Activated CD8-positive, alpha-beta memory T cell treated with anti-CD3 and anti-CD28 coated beads for 36 hours (primary cell): ENCODE data around the gene ADPRS. TPM values are rescaled to one million over a fixed set of nuclear protein-coding genes. Genes with fewer than 3 reads are reported as not detected.

ENCODE experiments used
- CTCF ChIA-PET: fragments of 350-600 bp; sonication (Branson Sonifier 250); formaldehyde crosslinking; loops from one replicate; lab custom pipeline; 2021; ENCODE audit warnings: antibody characterized with exemption; lab: Charles Lee
- POLR2A ChIA-PET: fragments of 350-600 bp; sonication (Branson Sonifier 250); formaldehyde crosslinking; loops from one replicate; lab custom pipeline; 2021; ENCODE audit warnings: antibody characterized with exemption; lab: Charles Lee
- total RNA-seq, 2 experiments: library from RNA; stranded (reverse); gene quantifications; one replicate each; pipeline ENCODE4 v1.2.3, GENCODE V29; 2021

ADPRS gene
- total RNA-seq, 2 experiments from 2014 or later: 46.0 to 46.6 TPM

- POLR2A ChIA-PET: no interaction called here
- CTCF ChIA-PET: interaction anchor here (0.6 to 1.1 kb wide), 2 partner anchors 11 to 105 kb away, joined by 4 read pairs; partner anchors contain the start of gene TRAPPC3
Observed at GRCh38 chr1:36137776-36138175, 49.1 kb downstream of the ADPRS start.

- CTCF ChIA-PET: no interaction called here
Observed at GRCh38 chr1:36139521-36139920, 50.8 kb downstream of the ADPRS start.

GRCh38 chr1:36142121-36142520 lies 53.4 kb downstream of the ADPRS start:
- ChIA-PET CTCF (interaction anchor here (0.7 to 1.1 kb wide), 3 partner anchors 35 to 260 kb away, joined by 3 to 4 read pairs (median 3); no protein-coding TSS in a partner anchor), POLR2A (no interaction called here)

More at GRCh38 chr1:36139521-36139920, 50.8 kb downstream of the ADPRS start:
- POLR2A ChIA-PET: no interaction called here

- ChIA-PET POLR2A (no interaction called here), CTCF (interaction anchor here (0.6 kb wide), 1 partner anchor 279 kb away, joined by 3 read pairs; no protein-coding TSS in a partner anchor)
Observed at GRCh38 chr1:36143424-36143823, 54.7 kb downstream of the ADPRS start.

Other genes starting within 250 kb of the ADPRS start
- gene AGO1, start 205.7 kb upstream of the ADPRS start, total RNA-seq: 10 to 100 TPM; 41.6 to 43.2 TPM
- 10 to 100 TPM; 26.1 to 29.8 TPM for gene AGO3, start 157.8 kb upstream of the ADPRS start, total RNA-seq
- gene TEKT2, start 4.8 kb upstream of the ADPRS start, total RNA-seq: not detected
- under 1 TPM; 0.38 to 0.48 TPM for gene COL8A2, start 36.3 kb downstream of the ADPRS start, total RNA-seq
- 10 to 100 TPM; 60.6 to 64.0 TPM for gene TRAPPC3, start 60.6 kb downstream of the ADPRS start, total RNA-seq
- 100 to 1,000 TPM; 172 to 174 TPM for gene MAP7D1, start 67.3 kb downstream of the ADPRS start, total RNA-seq
- 100 to 1,000 TPM; 162 to 167 TPM for gene THRAP3, start 135.6 kb downstream of the ADPRS start, total RNA-seq
- 1 to 10 TPM; 6.7 to 6.9 TPM for gene SH3D21, start 217.5 kb downstream of the ADPRS start, total RNA-seq
- 10 to 100 TPM; 13.9 to 14.2 TPM for gene EVA1B, start 234.8 kb downstream of the ADPRS start, total RNA-seq